ENCODE measurements around the gene FBXW7. TPM values are rescaled to one million over a fixed set of nuclear protein-coding genes. Genes with fewer than 3 reads are reported as not detected.

The FBXW7 gene
- total and polyA plus RNA-seq, 2 of the 13 experiments (the other 11 are each of a cell fraction or from before 2014, with no cell fraction given): 5.0 to 40.9 TPM

- TF ChIP-seq FUBP1 (CRISPR knock-in tag; IDR thresholded peaks at IDR 0.05; ENCODE audit: borderline replicate concordance) (no peak), NFIB (CRISPR knock-in tag; IDR thresholded peaks at IDR 0.05; ENCODE audit: borderline replicate concordance) (no peak), ZHX1 (CRISPR knock-in tag; IDR thresholded peaks at IDR 0.05; ENCODE audit: low read depth) (no peak), GABPA (IDR thresholded peaks at IDR 0.05; ENCODE audit: low read depth, low read length) (no peak), GABPA (CRISPR knock-in tag; IDR thresholded peaks at IDR 0.05; ENCODE audit: low read depth) (no peak), ZNF788 (CRISPR knock-in tag; IDR thresholded peaks at IDR 0.05; ENCODE audit: borderline replicate concordance) (no peak), FOXP1 (IDR thresholded peaks at IDR 0.05) (no peak), FOXP1 (CRISPR knock-in tag; IDR thresholded peaks at IDR 0.05) (peak; percentile 74), ZBTB26 (CRISPR knock-in tag; IDR thresholded peaks at IDR 0.05; ENCODE audit: borderline replicate concordance) (no peak), FOXA3 (CRISPR knock-in tag; IDR thresholded peaks at IDR 0.05) (peak; percentile 13; the same call in 1 of the 2 replicates), ZBTB1 (CRISPR knock-in tag; IDR thresholded peaks at IDR 0.05; ENCODE audit: borderline replicate concordance) (no peak), DR1 (CRISPR knock-in tag; IDR thresholded peaks at IDR 0.05) (no peak), GATA4 (IDR thresholded peaks at IDR 0.05; ENCODE audit: borderline replicate concordance, low read depth) (no peak), FOXP4 (CRISPR knock-in tag; IDR thresholded peaks at IDR 0.05) (0 out of 2 replicates have a peak, but pooled peaks have one; percentile 25), POLR2AphosphoS2 (IDR thresholded peaks at IDR 0.05; ENCODE audit: low read depth, low read length) (no peak), ZNF292 (CRISPR knock-in tag; IDR thresholded peaks at IDR 0.05; ENCODE audit: borderline replicate concordance, low read depth) (no peak), ARNTL (CRISPR knock-in tag; IDR thresholded peaks at IDR 0.05) (no peak), NONO (IDR thresholded peaks at IDR 0.05) (no peak), NONO (CRISPR knock-in tag; conservative IDR thresholded peaks at IDR 0.05) (no peak), RCOR2 (CRISPR knock-in tag; IDR thresholded peaks at IDR 0.05) (no peak), ZBTB8A (CRISPR knock-in tag; IDR thresholded peaks at IDR 0.05; ENCODE audit: borderline replicate concordance, low read depth) (no peak), BCL6 (CRISPR knock-in tag; IDR thresholded peaks at IDR 0.05) (peak; percentile 71; the same call in 1 of the 2 replicates), ZIK1 (CRISPR knock-in tag; IDR thresholded peaks at IDR 0.05; ENCODE audit: borderline replicate concordance, low read depth) (no peak), SALL1 (CRISPR knock-in tag; IDR thresholded peaks at IDR 0.05) (no peak)
Observed at GRCh38 chr4:152460488-152460887, 75.4 kb downstream of the FBXW7 start (continued).

Measured in HepG2 (cell line).